Astrocyte of the spinal cord (primary cell): ENCODE results near the gene RAMAC.
"Not testable (repeated sequence)": the region's sequence is repeated elsewhere in the genome, so short reads cannot be mapped to it uniquely, and the experiment has no call there.

Experiments
- DNase-seq: peaks from one replicate; pipeline ENCODE4 v3.0.0; 2011; ENCODE audit warnings: low read depth, low spot score
- H3K4me3 ChIP-seq: 2 replicates; pipeline ENCODE4 v1.5.1; 2011; ENCODE audit warnings: low read depth, mild to moderate bottlenecking, low read length, moderate library complexity
- CTCF ChIP-seq: IDR thresholded peaks from 2 replicates; pipeline ENCODE4 v1.5.1; 2012; ENCODE audit warnings: low read depth, mild to moderate bottlenecking, low read length, inconsistent platforms
- in situ Hi-C: cut with HindIII; loops from 2 replicates; pipeline ENCODE4 v1.10.0; 2017; ENCODE audit warnings: low sequenced_read_pairs

RAMAC gene

GRCh38 chr15:83018436-83018835 is 32.4 kb downstream of the RAMAC start:
- no peak for DNase-seq
- no peak for TF ChIP-seq CTCF
- in situ Hi-C loops = loop anchor here (25.0 kb wide), 1 partner anchor 481 kb away; the partner anchor contains the start of gene RPS17
- H3K4me3 ChIP-seq = no peak overlapping the region

GRCh38 chr15:83030021-83030420 is 44.0 kb downstream of the RAMAC start:
- in situ Hi-C loops = no loop called here
- no peak overlapping the region for H3K4me3 ChIP-seq
- TF ChIP-seq CTCF = no peak
- DNase-seq = peak; percentile 74

GRCh38 chr15:83031234-83031633 is 45.2 kb downstream of the RAMAC start:
- H3K4me3 ChIP-seq, in situ Hi-C loops, DNase-seq: not testable (repeated sequence)

- in situ Hi-C loops = no loop called here
- H3K4me3 ChIP-seq = no peak overlapping the region
- no peak for TF ChIP-seq CTCF
- no peak for DNase-seq
Observed at GRCh38 chr15:83036253-83036652, 50.2 kb downstream of the RAMAC start.

GRCh38 chr15:83039206-83039605 is 53.2 kb downstream of the RAMAC start:
- H3K4me3 ChIP-seq = no peak overlapping the region
- no peak for TF ChIP-seq CTCF
- no peak for DNase-seq
- in situ Hi-C loops = no loop called here
